C4-2B (cell line): ENCODE data around the gene RASGRF2.
"Not testable (repeated sequence)": the region's sequence is repeated elsewhere in the genome, so short reads cannot be mapped to it uniquely, and the experiment has no call there.

ENCODE experiments used
- H3K27ac ChIP-seq: fragments of 450-650 bp; 2 replicates; pipeline ENCODE4 v1.5.1; 2017
- CTCF ChIP-seq: fragments of 450-650 bp; conservative IDR thresholded peaks from 2 replicates; pipeline ENCODE4 v1.5.1; 2017; ENCODE audit warnings: mild to moderate bottlenecking
- ZFX ChIP-seq: fragments of 450-650 bp; IDR thresholded peaks from 2 replicates; pipeline ENCODE4 v1.6.1; 2017

RASGRF2 gene

GRCh38 chr5:81021486-81021885, 61.3 kb downstream of the RASGRF2 start:
- H3K27ac ChIP-seq, result no peak overlapping the region
- TF ChIP-seq ZFX (no peak), CTCF (no peak)

GRCh38 chr5:81021951-81022687, 62.0 kb downstream of the RASGRF2 start:
- TF ChIP-seq ZFX, result no peak
- H3K27ac ChIP-seq, result no peak overlapping the region

- TF ChIP-seq CTCF (no peak), ZFX (no peak)
- no peak overlapping the region for H3K27ac ChIP-seq
Observed at GRCh38 chr5:81022688-81023084, 62.5 kb downstream of the RASGRF2 start.

GRCh38 chr5:81023261-81023970, 63.3 kb downstream of the RASGRF2 start:
- H3K27ac ChIP-seq, result no peak overlapping the region
- TF ChIP-seq ZFX (no peak), CTCF (no peak)

- TF ChIP-seq ZFX (no peak), CTCF (no peak)
- H3K27ac ChIP-seq, result no peak overlapping the region
Observed at GRCh38 chr5:81027481-81028058, 67.4 kb downstream of the RASGRF2 start.

- H3K27ac ChIP-seq, result not testable (repeated sequence)
Observed at GRCh38 chr5:81028888-81029287, 68.7 kb downstream of the RASGRF2 start.

- not testable (repeated sequence) for H3K27ac ChIP-seq
Observed at GRCh38 chr5:81029736-81030135, 69.6 kb downstream of the RASGRF2 start.

GRCh38 chr5:81030236-81031034, 70.3 kb downstream of the RASGRF2 start:
- H3K27ac ChIP-seq, result not testable (repeated sequence)

GRCh38 chr5:81035522-81035921, 75.4 kb downstream of the RASGRF2 start:
- TF ChIP-seq ZFX (no peak), CTCF (no peak)
- no peak overlapping the region for H3K27ac ChIP-seq
